Gastrocnemius medialis (tissue), 4 donors: Measurements from ENCODE around the gene ARMH1. TPM values are rescaled to one million over a fixed set of nuclear protein-coding genes. Genes with fewer than 3 reads are reported as not detected.

Source experiments
- ATAC-seq, 2 donors: fragments of 150-250 bp; one replicate each; pipeline ENCODE4 v1.9.1; 2016
- DNase-seq, 2 donors: peaks; one replicate each; pipeline ENCODE4 v3.0.0-alpha.2; 2019
- H3K27ac ChIP-seq, 4 donors: fragments of 200-600 bp; sonication (generic); 1 replicate in 1 of 4; 2 replicates in 3 of 4; pipeline ENCODE4 v1.5.1; 2016 to 2018; ENCODE audit warnings: mild to moderate bottlenecking in 2 of 4, moderate library complexity in 1 of 4
- H3K27me3 ChIP-seq, 3 donors: fragments of 200-600 bp; sonication (generic) in 2 of 3; 1 replicate in 1 of 3; 2 replicates in 2 of 3; pipeline versions ENCODE4 v1.5.1 to v1.6.0; 2016 to 2019; ENCODE audit warnings: mild to moderate bottlenecking in 1 of 3, moderate library complexity in 1 of 3
- H3K36me3 ChIP-seq, 2 donors: fragments of 200-600 bp; sonication (generic) in 1 of 2; one replicate each; pipeline ENCODE4 v1.5.1; 2017 to 2018
- H3K4me1 ChIP-seq, 2 donors: fragments of 200-600 bp; sonication (generic) in 1 of 2; one replicate each; pipeline ENCODE4 v1.5.1; 2016 to 2017; ENCODE audit warnings: mild to moderate bottlenecking in 2 of 2
- H3K4me3 ChIP-seq, 4 donors: fragments of 200-600 bp; sonication (generic) in 3 of 4; 1 replicate in 1 of 4; 2 replicates in 3 of 4; pipeline ENCODE4 v1.5.1; 2016 to 2019; ENCODE audit warnings: mild to moderate bottlenecking in 2 of 4
- H3K9me3 ChIP-seq, 3 donors: fragments of 200-600 bp; sonication (generic) in 2 of 3; 1 replicate in 1 of 3; 2 replicates in 2 of 3; pipeline ENCODE4 v1.5.1; 2016 to 2019
- CTCF ChIP-seq, 5 experiments: fragments of 450-650 bp in 3 of 5; fragments of 200-600 bp in 2 of 5; sonication (generic) in 2 of 5; IDR thresholded peaks in 4 of 5; conservative IDR thresholded peaks in 1 of 5; 1 replicate in 4 of 5; 2 replicates in 1 of 5; pipeline ENCODE4 v1.5.1; 2016 to 2019; ENCODE audit warnings: antibody characterized with exemption in 5 of 5, mild to moderate bottlenecking in 3 of 5, moderate library complexity in 3 of 5
- POLR2A ChIP-seq, 2 donors: fragments of 450-650 bp; IDR thresholded peaks; one replicate each; pipeline ENCODE4 v1.6.1; 2017; ENCODE audit warnings: antibody characterized with exemption in 2 of 2, mild to moderate bottlenecking in 2 of 2, moderate library complexity in 2 of 2
- in situ Hi-C, 4 donors: fragments of 200-750 bp; cut with MboI; loops; one replicate each; pipeline versions ENCODE4 v1.15.0 to v1.8.0; 2017; ENCODE audit warnings: low sequenced_read_pairs in 4 of 4
- intact Hi-C: fragments of 100-400 bp; cut with DNase I; formaldehyde crosslinking; loops from one replicate; pipeline ENCODE4 v1.15.1; 2023; ENCODE audit warnings: low total_unique reads
- total RNA-seq, 4 donors: library from RNA; depleted of rRNA; stranded (reverse); fragments of >200 nt; gene quantifications; one replicate each; pipeline versions ENCODE4 v1.1.0 to v1.2.3, GENCODE V29; 2016

The ARMH1 gene
- total RNA-seq, 4 donors from 2014 or later = 0.78 TPM; not detected in 3

- Histone ChIP-seq H3K27ac (no peak overlapping the region), H3K36me3 (no peaks in the 10 kb centered on the region), H3K4me1 (peaks cover 0 to 4% of the 10 kb centered on the region in 2 donors), H3K27me3 (no peaks in the 10 kb centered on the region), H3K4me3 (no peak overlapping the region), H3K9me3 (no peaks in the 10 kb centered on the region)
- in situ Hi-C loops = no loop called here
- TF ChIP-seq POLR2A (IDR thresholded peaks at IDR 0.05) = no peak
- TF ChIP-seq CTCF (IDR thresholded peaks at IDR 0.05 in 4 of 5, conservative IDR thresholded peaks at IDR 0.05 in 1 of 5) = no peak
- DNase-seq = no peak
- intact Hi-C loops = no loop called here
- ATAC-seq = no peak
Measured at GRCh38 chr1:44705938-44706337, 31.4 kb downstream of the ARMH1 start.

GRCh38 chr1:44707112-44707881 lies 32.8 kb downstream of the ARMH1 start:
- no peak for DNase-seq
- TF ChIP-seq CTCF (IDR thresholded peaks at IDR 0.05 in 4 of 5, conservative IDR thresholded peaks at IDR 0.05 in 1 of 5) (no peak), POLR2A (IDR thresholded peaks at IDR 0.05) (no peak)
- Histone ChIP-seq H3K4me3 (no peak overlapping the region), H3K36me3 (no peaks in the 10 kb centered on the region), H3K27me3 (no peaks in the 10 kb centered on the region), H3K27ac (no peak overlapping the region), H3K4me1 (peaks cover 0 to 4% of the 10 kb centered on the region in 2 donors), H3K9me3 (no peaks in the 10 kb centered on the region)
- no peak for ATAC-seq
- in situ Hi-C loops = no loop called here
- intact Hi-C loops = no loop called here

GRCh38 chr1:44707959-44708831 lies 33.7 kb downstream of the ARMH1 start:
- H3K4me1 ChIP-seq = peaks cover 0 to 4% of the 10 kb centered on the region in 2 donors
- intact Hi-C loops (no loop called here), in situ Hi-C loops (no loop called here)
- H3K4me3 ChIP-seq = peak overlapping the region in 3 of 4 donors; percentile 17 to 39 (median 22)
- no peaks in the 10 kb centered on the region for H3K9me3 ChIP-seq
- H3K36me3 ChIP-seq = no peaks in the 10 kb centered on the region
- no peak overlapping the region for H3K27ac ChIP-seq
- DNase-seq (no peak), ATAC-seq (peak; percentile 80 to 82)
- no peak for TF ChIP-seq POLR2A (IDR thresholded peaks at IDR 0.05)
- peak in 4 of 5 experiments; percentile 37 to 64 (median 42) for TF ChIP-seq CTCF (IDR thresholded peaks at IDR 0.05 in 4 of 5, conservative IDR thresholded peaks at IDR 0.05 in 1 of 5)
- H3K27me3 ChIP-seq = no peaks in the 10 kb centered on the region

GRCh38 chr1:44713321-44713781 lies 38.8 kb downstream of the ARMH1 start:
- TF ChIP-seq POLR2A (IDR thresholded peaks at IDR 0.05) (peak in 1 of 2 donors; percentile 44), CTCF (IDR thresholded peaks at IDR 0.05 in 4 of 5, conservative IDR thresholded peaks at IDR 0.05 in 1 of 5) (no peak)
- Histone ChIP-seq H3K4me1 (peaks cover 6 to 8% of the 10 kb centered on the region in 2 donors), H3K27ac (peak overlapping the region in 2 of 4 donors; percentile 43 to 71), H3K9me3 (no peaks in the 10 kb centered on the region), H3K4me3 (no peak overlapping the region), H3K27me3 (peaks cover 0 to 5% (median 0%) of the 10 kb centered on the region in 3 donors), H3K36me3 (no peaks in the 10 kb centered on the region)
- DNase-seq = peak; percentile 62 to 82
- in situ Hi-C loops (no loop called here), intact Hi-C loops (no loop called here)
- peak; percentile 95 to 97 for ATAC-seq
